Limb (tissue), 2 donors: Measurements from ENCODE around the gene ENAH.
"Not testable (repeated sequence)": the region's sequence is repeated elsewhere in the genome, so short reads cannot be mapped to it uniquely, and the experiment has no call there.

Source experiments
- DNase-seq, 2 donors: peaks; one replicate each; pipeline ENCODE4 v3.0.0-alpha.2; 2016; ENCODE audit errors: extremely low spot score in 2 of 2

ENAH gene

GRCh38 chr1:225474986-225475820 is 177.7 kb downstream of the ENAH start:
- DNase-seq, result peak; percentile 77 to 92

- no peak for DNase-seq
Measured at GRCh38 chr1:225474439-225474985, 178.4 kb downstream of the ENAH start.

GRCh38 chr1:225473676-225474438 is 179.1 kb downstream of the ENAH start:
- DNase-seq, result not testable (repeated sequence)

DNA sequence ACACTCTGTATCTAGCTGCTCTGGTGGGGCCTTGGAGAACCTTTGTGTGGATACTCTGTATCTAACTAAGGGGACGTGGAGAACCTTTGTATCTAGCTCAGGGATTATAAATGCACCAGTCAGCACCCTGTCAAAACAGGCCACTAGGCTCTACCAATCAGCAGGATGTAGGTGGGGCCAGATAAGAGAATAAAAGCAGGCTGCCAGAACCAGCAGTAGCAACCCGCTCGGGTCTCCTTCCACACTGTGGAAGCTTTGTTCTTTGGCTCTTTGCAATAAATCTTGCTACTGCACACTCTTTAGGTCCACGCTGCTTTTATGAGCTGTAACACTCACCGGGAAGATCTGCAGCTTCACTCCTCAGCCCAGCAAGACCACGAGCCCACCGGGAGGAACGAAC is 179.7 kb downstream of the ENAH start:
- not testable (repeated sequence) for DNase-seq

GRCh38 chr1:225471453-225472301 is 181.2 kb downstream of the ENAH start:
- no peak for DNase-seq

GRCh38 chr1:225471109-225471452 is 181.8 kb downstream of the ENAH start:
- DNase-seq, result no peak

- DNase-seq, result no peak
Measured at GRCh38 chr1:225470211-225471108, 182.5 kb downstream of the ENAH start.

DNA sequence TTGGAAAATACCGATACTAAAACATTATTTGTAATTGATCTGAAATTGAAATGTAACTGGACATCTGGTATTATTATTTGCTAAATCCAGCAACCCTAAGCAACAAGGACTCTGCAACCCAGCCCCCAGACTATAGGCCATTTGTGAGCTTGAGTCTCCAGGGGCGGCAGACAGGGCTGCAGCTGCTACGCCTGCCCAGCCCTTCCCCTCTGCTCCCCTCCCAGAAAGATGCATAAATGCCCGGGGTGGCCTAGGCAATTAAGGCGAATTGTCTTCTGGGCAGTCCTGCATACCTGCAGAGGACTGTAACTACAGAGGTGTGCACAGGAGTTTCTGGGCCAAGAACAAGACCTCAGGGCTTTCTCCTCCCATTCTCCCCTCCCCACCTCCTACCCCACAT is 183.9 kb downstream of the ENAH start:
- DNase-seq, result no peak

DNA sequence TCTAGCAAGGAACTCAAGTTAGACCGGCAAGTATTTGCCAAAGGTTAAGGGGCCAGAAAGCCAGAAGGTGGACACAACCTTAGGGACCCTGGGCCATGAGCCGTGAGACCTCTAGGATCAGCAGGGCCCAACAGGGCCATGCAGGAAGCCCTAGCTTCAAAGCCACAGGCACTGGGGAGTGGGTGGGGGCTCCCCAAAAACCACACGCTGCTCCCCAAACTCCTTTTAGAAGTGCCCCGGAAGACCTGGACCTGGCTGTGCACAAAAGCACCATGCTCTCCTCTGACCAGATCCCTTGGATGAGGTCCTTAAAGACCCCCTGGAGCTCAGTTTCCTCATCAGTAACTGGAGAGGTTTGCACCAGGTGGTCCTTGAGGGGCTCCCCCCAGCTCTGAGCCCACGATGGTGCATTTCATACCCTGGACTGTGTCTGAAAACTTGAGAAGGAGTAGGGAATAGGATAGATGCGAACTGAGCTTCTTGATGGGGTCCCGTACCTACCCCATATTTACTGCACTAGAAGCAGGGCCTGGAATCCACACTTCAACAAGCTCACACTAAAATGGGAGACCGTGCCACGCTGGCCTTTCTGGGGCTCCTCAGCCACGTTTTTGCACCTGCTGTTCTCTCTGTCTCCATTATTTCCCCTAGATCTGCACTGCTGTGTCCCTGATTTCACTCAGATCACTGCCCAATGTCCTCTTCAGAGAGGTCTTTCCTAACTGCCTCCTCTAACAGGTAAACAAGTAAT is 184.5 kb downstream of the ENAH start:
- DNase-seq, result no peak

DNA sequence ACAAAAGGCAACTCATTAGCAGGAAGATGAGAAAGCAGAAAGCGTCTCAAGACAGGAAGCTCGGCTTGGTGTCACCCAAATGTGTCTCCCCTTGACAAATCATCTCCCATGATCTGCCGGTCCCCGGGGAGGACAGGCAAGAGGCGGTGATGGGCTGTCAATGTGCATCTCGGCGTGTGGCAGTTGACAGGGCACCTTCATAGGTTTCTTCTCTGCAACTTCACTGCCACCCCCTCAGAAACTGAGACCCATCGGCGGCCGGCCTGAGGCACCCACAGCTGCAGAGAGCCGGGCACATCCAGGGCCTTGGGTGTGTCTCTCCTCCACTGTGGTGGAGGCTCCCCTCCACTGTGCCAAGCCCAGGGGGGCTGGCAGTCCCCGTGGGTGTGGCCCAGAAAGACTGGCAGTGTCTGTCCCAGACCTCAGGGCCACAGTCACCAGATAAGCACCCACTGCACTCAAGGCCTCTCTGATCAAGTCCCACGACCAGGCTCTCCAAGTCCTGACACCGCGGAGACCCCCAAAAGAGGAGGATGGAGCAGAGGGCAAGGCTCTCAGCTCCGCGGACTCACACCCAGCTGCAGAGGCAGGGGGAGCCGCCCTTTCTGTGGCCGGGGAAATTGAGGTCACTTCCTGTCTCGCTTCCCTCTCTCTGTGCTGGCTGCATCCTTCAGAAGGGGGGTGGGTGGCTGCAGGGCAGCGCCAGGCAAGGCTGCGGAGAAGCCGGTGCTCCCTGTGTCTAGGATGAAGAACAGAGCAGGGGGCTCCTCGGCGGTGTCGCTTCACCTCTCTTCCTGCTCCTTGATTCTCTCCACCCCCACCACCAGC is 185.5 kb downstream of the ENAH start:
- DNase-seq, result no peak

DNA sequence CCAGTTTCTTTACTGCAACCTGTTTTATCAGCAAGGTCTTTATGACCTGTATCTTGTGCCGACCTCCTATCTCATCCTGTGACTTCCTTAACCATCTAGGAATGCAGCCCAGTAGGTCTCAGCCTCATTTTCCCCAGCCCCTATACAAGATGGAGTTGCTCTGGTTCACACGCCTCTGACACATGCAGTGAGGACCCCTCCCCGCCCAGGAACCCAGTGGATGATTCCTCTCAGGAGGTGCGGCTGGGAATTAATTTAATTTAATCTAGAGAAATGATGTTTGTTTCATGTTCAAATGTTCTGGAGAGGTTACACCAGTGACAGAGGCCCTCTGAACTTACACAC is 186.1 kb downstream of the ENAH start:
- DNase-seq, result no peak

DNA sequence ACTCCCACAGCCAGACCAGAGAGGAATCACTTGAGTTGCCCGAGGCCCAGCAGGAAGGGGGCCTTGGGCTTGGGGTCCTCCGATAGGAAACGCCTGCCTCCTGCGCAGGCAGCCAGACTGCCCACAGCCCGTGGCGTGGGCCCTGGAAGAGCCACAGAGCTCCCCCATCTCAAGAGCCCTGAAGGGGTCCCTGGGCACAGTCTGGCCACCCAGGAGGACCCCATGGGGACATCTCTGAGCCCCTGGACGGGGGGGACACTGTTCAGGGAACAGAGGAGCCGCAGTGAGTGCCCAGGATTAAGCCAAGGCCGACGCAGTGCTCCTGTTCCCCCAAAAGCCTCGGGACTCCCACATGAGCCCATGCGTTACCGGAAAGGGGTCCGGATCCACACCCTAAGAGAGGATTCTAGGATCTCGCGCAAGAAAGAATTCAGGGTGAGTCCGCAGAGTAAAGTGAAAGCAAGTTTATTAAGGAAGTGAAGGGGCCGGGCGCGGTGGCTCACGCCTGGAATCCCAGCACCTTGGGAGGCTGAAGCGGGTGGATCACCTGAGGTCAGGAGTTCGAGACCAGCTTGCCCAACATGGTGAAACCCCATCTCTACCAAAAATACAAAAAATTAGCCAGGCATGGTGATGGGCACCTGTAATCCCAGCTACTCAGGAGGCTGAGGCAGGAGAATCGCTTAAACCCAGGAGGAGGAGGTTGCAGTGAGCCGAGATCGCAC is 187.0 kb downstream of the ENAH start:
- DNase-seq, result no peak

DNA sequence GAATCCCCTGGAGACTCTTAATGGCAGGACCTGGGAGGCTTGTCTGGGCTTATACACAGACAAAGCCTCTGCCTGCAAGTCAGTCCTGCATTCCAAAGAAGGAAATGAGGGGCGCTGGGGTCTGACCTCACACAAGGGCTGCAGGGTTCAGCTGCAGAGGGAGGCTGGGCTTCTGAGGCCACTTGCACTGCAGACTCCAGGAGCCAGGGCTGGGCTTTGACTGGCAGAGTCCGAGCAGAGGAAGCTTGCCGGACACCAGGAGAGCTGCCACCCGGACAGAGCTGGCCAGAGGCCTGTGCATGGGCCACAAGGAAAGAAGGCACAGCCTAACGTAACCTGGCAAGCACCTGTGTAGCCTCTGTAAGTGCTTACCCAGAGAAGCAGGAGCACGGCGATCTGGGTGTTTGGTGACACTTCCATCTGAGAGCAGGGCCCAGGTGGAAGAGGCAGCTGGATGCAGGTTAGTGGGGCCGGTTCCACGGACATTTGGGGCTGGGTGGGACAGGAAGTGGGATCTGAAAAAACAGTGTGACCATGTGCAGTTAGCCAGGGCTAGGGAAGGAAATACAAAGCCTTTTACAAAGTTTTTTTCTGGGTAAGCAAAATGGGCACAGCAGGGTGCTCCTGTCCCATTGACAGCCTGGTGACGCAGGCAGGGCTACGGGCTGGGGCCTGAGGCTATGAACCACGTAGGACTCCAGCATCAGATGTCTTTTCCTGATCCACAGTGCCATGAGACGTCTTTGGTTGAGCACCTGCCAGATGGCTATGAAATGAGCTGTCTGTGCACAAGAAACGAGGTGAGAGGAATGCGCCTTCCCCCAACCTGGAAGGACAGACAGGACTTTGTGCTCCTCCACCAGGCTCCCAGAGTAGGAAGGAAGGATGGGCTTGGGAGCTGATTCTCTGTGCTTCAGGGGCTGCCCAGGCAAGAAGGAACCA is 187.8 kb downstream of the ENAH start:
- no peak for DNase-seq

- peak in 1 of 2 donors; percentile 27 for DNase-seq
Measured at GRCh38 chr1:225462714-225463574, 190.0 kb downstream of the ENAH start.

GRCh38 chr1:225462429-225462713 is 190.6 kb downstream of the ENAH start:
- no peak for DNase-seq
